GM23338 (cell line): ENCODE results near the gene QRICH2. TPM values are rescaled to one million over a fixed set of nuclear protein-coding genes. Genes with fewer than 3 reads are reported as not detected.

Experiments
- ATAC-seq: fragments of 200-7000 bp; cut with Tn5 transposase; 3 replicates; pipeline ENCODE4 v1.9.1; 2020
- DNase-seq: peaks from one replicate; pipeline ENCODE4 v3.0.0-alpha.2; 2015; ENCODE audit warnings: low spot score
- H2AFZ ChIP-seq: fragments of 200-600 bp; sonication (generic); 2 replicates; pipeline ENCODE4 v1.8.0; 2016; ENCODE audit warnings: antibody characterized with exemption, mild to moderate bottlenecking, moderate library complexity
- H3F3A ChIP-seq: fragments of 200-600 bp; sonication (generic); replicated peaks from 2 replicates; pipeline ENCODE4 v1.8.0; 2017; ENCODE audit warnings: antibody characterized with exemption, mixed run types, low read depth
- H3K27ac ChIP-seq: fragments of 200-600 bp; sonication (generic); 2 replicates; pipeline ENCODE4 v1.6.1; 2016; ENCODE audit warnings: low read depth
- H3K27me3 ChIP-seq: fragments of 200-600 bp; sonication (generic); 2 replicates; pipeline ENCODE4 v1.8.0; 2016; ENCODE audit warnings: mild to moderate bottlenecking, mixed run types, moderate library complexity; ENCODE audit not compliant: insufficient read depth
- H3K36me3 ChIP-seq: fragments of 200-600 bp; sonication (generic); 2 replicates; pipeline ENCODE4 v1.8.0; 2016; ENCODE audit warnings: mild to moderate bottlenecking; ENCODE audit not compliant: insufficient read depth
- H3K4me1 ChIP-seq: fragments of 200-600 bp; sonication (generic); 2 replicates; pipeline ENCODE4 v1.8.0; 2016; ENCODE audit warnings: mild to moderate bottlenecking, moderate library complexity; ENCODE audit not compliant: insufficient read depth
- H3K4me2 ChIP-seq: fragments of 200-600 bp; sonication (generic); 2 replicates; pipeline ENCODE4 v1.7.1; 2017; ENCODE audit warnings: mixed run types
- H3K4me3 ChIP-seq: fragments of 200-600 bp; sonication (generic); 2 replicates; pipeline ENCODE4 v1.6.1; 2016; ENCODE audit warnings: mixed run types
- H3K79me2 ChIP-seq: fragments of 200-600 bp; sonication (generic); replicated peaks from 2 replicates; pipeline ENCODE4 v1.8.0; 2017; ENCODE audit warnings: mild to moderate bottlenecking; ENCODE audit not compliant: insufficient read depth
- H3K9me2 ChIP-seq: fragments of 200-600 bp; sonication (generic); 2 replicates; pipeline ENCODE4 v1.8.0; 2017; ENCODE audit not compliant: insufficient read depth
- H4K20me1 ChIP-seq: fragments of 200-600 bp; sonication (generic); replicated peaks from 2 replicates; pipeline ENCODE4 v1.8.0; 2017; ENCODE audit warnings: mild to moderate bottlenecking; ENCODE audit not compliant: insufficient read depth
- H3K27ac Mint-ChIP-seq: 2 replicates; pipeline ENCODE4 v1.8.0; 2020; ENCODE audit warnings: inconsistent platforms, mild to moderate bottlenecking, moderate library complexity, mixed read lengths
- H3K27me3 Mint-ChIP-seq: 3 replicates; pipeline ENCODE4 v1.8.0; 2022; ENCODE audit warnings: low read depth, mild to moderate bottlenecking, moderate library complexity, mixed read lengths, inconsistent platforms; ENCODE audit not compliant: insufficient read depth, poor library complexity
- H3K36me3 Mint-ChIP-seq: 3 replicates; pipeline ENCODE4 v1.8.0; 2021; ENCODE audit warnings: low read depth, mild to moderate bottlenecking, inconsistent platforms, moderate library complexity, mixed read lengths
- H3K4me1 Mint-ChIP-seq: 3 replicates; pipeline ENCODE4 v1.8.0; 2020; ENCODE audit warnings: mild to moderate bottlenecking, inconsistent platforms, mixed read lengths
- H3K4me3 Mint-ChIP-seq: 3 replicates; pipeline ENCODE4 v1.8.0; 2021; ENCODE audit warnings: moderate library complexity, mild to moderate bottlenecking, inconsistent platforms, mixed read lengths
- H3K9me3 Mint-ChIP-seq: 3 replicates; pipeline ENCODE4 v1.8.0; 2020; ENCODE audit warnings: moderate library complexity, mild to moderate bottlenecking, inconsistent platforms, mixed read lengths
- ETS1 ChIP-seq: IDR thresholded peaks from 2 replicates; pipeline ENCODE4 v1.6.1; 2016; ENCODE audit warnings: antibody characterized with exemption
- EZH2 ChIP-seq: fragments of 200-600 bp; sonication (generic); IDR thresholded peaks from one replicate; pipeline ENCODE4 v1.8.0; 2017; ENCODE audit warnings: antibody characterized with exemption, mild to moderate bottlenecking, low read depth; ENCODE audit not compliant: unreplicated experiment
- NANOG ChIP-seq: IDR thresholded peaks from 2 replicates; pipeline ENCODE4 v1.6.1; 2016; ENCODE audit warnings: antibody characterized with exemption, borderline replicate concordance
- POLR2AphosphoS5 ChIP-seq: IDR thresholded peaks from 2 replicates; pipeline ENCODE4 v1.6.1; 2016; ENCODE audit warnings: antibody characterized with exemption, low read depth
- STAT1 ChIP-seq: IDR thresholded peaks from one replicate; pipeline ENCODE4 v1.6.1; 2016; ENCODE audit warnings: antibody characterized with exemption; ENCODE audit not compliant: unreplicated experiment
- ZNF462 ChIP-seq: fragments of 250-450 bp; sonication (Bioruptor Pico); IDR thresholded peaks from 2 replicates; pipeline ENCODE4 v1.5.0; 2020; ENCODE audit warnings: mild to moderate bottlenecking, moderate library complexity
- polyA plus RNA-seq: library from polyadenylated mRNA; unstranded; fragments of >200 nt; fragmentation: Nextera tagmentation; extraction: Ambion mirVana; gene quantifications from 2 replicates; pipeline ENCODE4 v1.2.1, GENCODE V29; 2016
- total RNA-seq: library from RNA; depleted of rRNA; stranded (reverse); fragments of >200 nt; shearing (Covaris generic); gene quantifications from 2 replicates; pipeline ENCODE4 v1.2.3, GENCODE V29; 2014
- TF ChIP-seq, protein P1 (sequence below), 2 experiments: fragments of 200-600 bp in 1 of 2; sonication (generic) in 1 of 2; conservative IDR thresholded peaks; 2 replicates each; pipeline versions ENCODE4 v1.5.1 to v1.6.1; 2016 to 2017; ENCODE audit warnings: antibody characterized with exemption in 2 of 2, low read depth in 2 of 2, mild to moderate bottlenecking in 2 of 2, moderate library complexity in 1 of 2

QRICH2 gene
- total and polyA plus RNA-seq, 2 experiments from 2014 or later, result 2.2 to 3.7 TPM

- TF ChIP-seq, protein P1, sequence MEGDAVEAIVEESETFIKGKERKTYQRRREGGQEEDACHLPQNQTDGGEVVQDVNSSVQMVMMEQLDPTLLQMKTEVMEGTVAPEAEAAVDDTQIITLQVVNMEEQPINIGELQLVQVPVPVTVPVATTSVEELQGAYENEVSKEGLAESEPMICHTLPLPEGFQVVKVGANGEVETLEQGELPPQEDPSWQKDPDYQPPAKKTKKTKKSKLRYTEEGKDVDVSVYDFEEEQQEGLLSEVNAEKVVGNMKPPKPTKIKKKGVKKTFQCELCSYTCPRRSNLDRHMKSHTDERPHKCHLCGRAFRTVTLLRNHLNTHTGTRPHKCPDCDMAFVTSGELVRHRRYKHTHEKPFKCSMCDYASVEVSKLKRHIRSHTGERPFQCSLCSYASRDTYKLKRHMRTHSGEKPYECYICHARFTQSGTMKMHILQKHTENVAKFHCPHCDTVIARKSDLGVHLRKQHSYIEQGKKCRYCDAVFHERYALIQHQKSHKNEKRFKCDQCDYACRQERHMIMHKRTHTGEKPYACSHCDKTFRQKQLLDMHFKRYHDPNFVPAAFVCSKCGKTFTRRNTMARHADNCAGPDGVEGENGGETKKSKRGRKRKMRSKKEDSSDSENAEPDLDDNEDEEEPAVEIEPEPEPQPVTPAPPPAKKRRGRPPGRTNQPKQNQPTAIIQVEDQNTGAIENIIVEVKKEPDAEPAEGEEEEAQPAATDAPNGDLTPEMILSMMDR (conservative IDR thresholded peaks at IDR 0.05; ENCODE audit: low read depth in 2 of 2), result no peak
- no peak for TF ChIP-seq POLR2AphosphoS5
- TF ChIP-seq STAT1, result no peak
- no peak for TF ChIP-seq ETS1
- no peak for TF ChIP-seq EZH2
- TF ChIP-seq NANOG, result no peak
- no peak for TF ChIP-seq ZNF462 (CRISPR knock-in tag)
- H3K36me3 ChIP-seq, result no peaks in the 10 kb centered on the region
- peak overlapping the region; percentile 89; the same call in 1 of the 2 replicates for H3K4me3 ChIP-seq
- H3K79me2 ChIP-seq, result peaks cover 21% of the 10 kb centered on the region
- H3K27ac Mint-ChIP-seq, result no peak overlapping the region
- peaks cover 3% of the 10 kb centered on the region; the same call in 1 of the 2 replicates for H3F3A ChIP-seq
- peaks cover 30% of the 10 kb centered on the region for H3K4me1 ChIP-seq
- peaks cover 19% of the 10 kb centered on the region for H3K27me3 Mint-ChIP-seq
- peak overlapping the region; percentile 63; the same call in 1 of the 2 replicates for H3K27ac ChIP-seq
- no peaks in the 10 kb centered on the region for H3K9me2 ChIP-seq
- DNase-seq (no peak), ATAC-seq (no peak)
- peak overlapping the region; percentile 84 for H3K4me2 ChIP-seq
- no peaks in the 10 kb centered on the region for H4K20me1 ChIP-seq
- peaks cover 11% of the 10 kb centered on the region; the same call in 2 of the 3 replicates for H3K36me3 Mint-ChIP-seq
- H3K27me3 ChIP-seq, result no peaks in the 10 kb centered on the region
- H3K4me3 Mint-ChIP-seq, result peak overlapping the region; percentile 84
- H3K9me3 Mint-ChIP-seq, result no peaks in the 10 kb centered on the region
- no peak overlapping the region for H2AFZ ChIP-seq
- H3K4me1 Mint-ChIP-seq, result peaks cover 56% of the 10 kb centered on the region
These were observed 41.0 kb downstream of the QRICH2 start for GRCh38 chr17:76267051-76267576.
